Activated B cell treated with CpG ODN at 0.5 μM for 24 hours (primary cell): ENCODE measurements around the gene POU5F1. TPM values are rescaled to one million over a fixed set of nuclear protein-coding genes. Genes with fewer than 3 reads are reported as not detected.
"Not testable (repeated sequence)": the region's sequence is repeated elsewhere in the genome, so short reads cannot be mapped to it uniquely, and the experiment has no call there.

Experiments used
- ATAC-seq: fragments of 200-7000 bp; cut with Tn5 transposase; one replicate; pipeline ENCODE4 v1.10.0; 2021; ENCODE audit warnings: low read depth, mild to moderate bottlenecking, moderate library complexity
- CTCF ChIA-PET: fragments of 350-600 bp; sonication (Branson Sonifier 250); formaldehyde crosslinking; loops from one replicate; lab custom pipeline; 2021; ENCODE audit warnings: antibody characterized with exemption; lab: Charles Lee
- POLR2A ChIA-PET: fragments of 350-600 bp; sonication (Branson Sonifier 250); formaldehyde crosslinking; loops from one replicate; lab custom pipeline; 2021; ENCODE audit warnings: antibody characterized with exemption; lab: Charles Lee
- DNase-seq: peaks from one replicate; pipeline ENCODE4 v3.0.0; 2022
- H3K27ac Mint-ChIP-seq: one replicate; pipeline ENCODE4 v1.8.0; 2020; ENCODE audit warnings: mixed read lengths
- H3K27me3 Mint-ChIP-seq: one replicate; pipeline ENCODE4 v1.8.0; 2021; ENCODE audit warnings: mixed read lengths
- H3K36me3 Mint-ChIP-seq: one replicate; pipeline ENCODE4 v1.8.0; 2021; ENCODE audit warnings: low read depth, mixed read lengths
- H3K4me1 Mint-ChIP-seq: one replicate; pipeline ENCODE4 v1.8.0; 2021; ENCODE audit warnings: mixed read lengths
- H3K4me3 Mint-ChIP-seq: one replicate; pipeline ENCODE4 v1.8.0; 2020; ENCODE audit warnings: mild to moderate bottlenecking, mixed read lengths
- H3K9me3 Mint-ChIP-seq: one replicate; pipeline ENCODE4 v1.8.0; 2020; ENCODE audit warnings: mixed read lengths
- intact Hi-C: fragments of 100-400 bp; cut with micrococcal nuclease; formaldehyde crosslinking; loops from one replicate; pipeline ENCODE4 v1.15.1; 2024
- total RNA-seq: library from RNA; stranded (reverse); gene quantifications from 2 replicates; pipeline ENCODE4 v1.2.3, GENCODE V29; 2022
- TF ChIP-seq, protein P1 (sequence below): fragments of 200-600 bp; IDR thresholded peaks from one replicate; pipeline ENCODE4 v1.8.0; 2022; ENCODE audit warnings: antibody characterized with exemption, mild to moderate bottlenecking

The POU5F1 gene
- total RNA-seq, 1 donor from 2014 or later: 4.7 TPM

DNA sequence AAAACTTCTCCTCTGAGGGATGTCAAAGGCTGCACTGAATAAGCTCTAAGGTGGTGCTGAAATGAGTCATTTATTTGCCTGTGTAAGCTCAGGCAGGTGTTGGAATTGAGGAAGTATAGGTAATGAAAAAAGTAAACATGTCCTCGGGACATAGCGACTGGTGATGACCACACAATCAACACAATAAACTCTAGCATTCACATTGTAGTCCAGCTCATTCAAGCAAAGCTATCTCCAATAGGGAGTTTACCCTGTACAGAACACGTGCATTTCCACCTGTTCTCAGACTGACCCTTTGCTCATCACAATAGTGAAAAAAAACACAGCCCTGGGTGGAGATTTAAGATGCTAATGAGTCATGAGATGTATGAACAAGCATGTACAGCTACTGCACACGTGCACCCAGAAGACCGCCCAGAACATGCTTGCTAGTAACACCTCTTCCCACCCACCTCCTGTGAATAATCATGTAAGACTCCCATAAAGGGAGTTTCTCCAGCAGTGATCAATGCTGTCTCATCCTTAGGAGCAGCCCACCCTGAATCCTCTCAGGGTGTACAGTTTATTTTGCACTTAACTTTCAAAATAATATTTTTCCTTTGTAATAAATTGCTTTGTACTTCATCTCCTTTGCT, 33.0 kb upstream of the POU5F1 start:
- Mint-ChIP-seq H3K27ac (peak overlapping the region; percentile 94), H3K9me3 (no peaks in the 10 kb centered on the region), H3K36me3 (peaks cover 3% of the 10 kb centered on the region), H3K4me3 (peak overlapping the region; percentile 89), H3K4me1 (peaks cover 55% of the 10 kb centered on the region), H3K27me3 (no peaks in the 10 kb centered on the region)
- POLR2A ChIA-PET: interaction anchor here (0.5 to 2.1 kb wide), 19 partner anchors 19 to 768 kb away, joined by 3 to 29 read pairs (median 3); partner anchors contain the start of genes DXO, HLA-B, NELFE and SKIC2
- TF ChIP-seq, protein P1, sequence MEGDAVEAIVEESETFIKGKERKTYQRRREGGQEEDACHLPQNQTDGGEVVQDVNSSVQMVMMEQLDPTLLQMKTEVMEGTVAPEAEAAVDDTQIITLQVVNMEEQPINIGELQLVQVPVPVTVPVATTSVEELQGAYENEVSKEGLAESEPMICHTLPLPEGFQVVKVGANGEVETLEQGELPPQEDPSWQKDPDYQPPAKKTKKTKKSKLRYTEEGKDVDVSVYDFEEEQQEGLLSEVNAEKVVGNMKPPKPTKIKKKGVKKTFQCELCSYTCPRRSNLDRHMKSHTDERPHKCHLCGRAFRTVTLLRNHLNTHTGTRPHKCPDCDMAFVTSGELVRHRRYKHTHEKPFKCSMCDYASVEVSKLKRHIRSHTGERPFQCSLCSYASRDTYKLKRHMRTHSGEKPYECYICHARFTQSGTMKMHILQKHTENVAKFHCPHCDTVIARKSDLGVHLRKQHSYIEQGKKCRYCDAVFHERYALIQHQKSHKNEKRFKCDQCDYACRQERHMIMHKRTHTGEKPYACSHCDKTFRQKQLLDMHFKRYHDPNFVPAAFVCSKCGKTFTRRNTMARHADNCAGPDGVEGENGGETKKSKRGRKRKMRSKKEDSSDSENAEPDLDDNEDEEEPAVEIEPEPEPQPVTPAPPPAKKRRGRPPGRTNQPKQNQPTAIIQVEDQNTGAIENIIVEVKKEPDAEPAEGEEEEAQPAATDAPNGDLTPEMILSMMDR: no peak
- CTCF ChIA-PET: interaction anchor here (2.9 kb wide), 1 partner anchor 163 kb away, joined by 9 read pairs; no protein-coding TSS in a partner anchor
- ATAC-seq (peak; percentile 64), DNase-seq (no peak)
- intact Hi-C loops: loop anchor here (1.0 kb wide), 1 partner anchor 69 kb away; the partner anchor contains the start of gene HLA-C

DNA sequence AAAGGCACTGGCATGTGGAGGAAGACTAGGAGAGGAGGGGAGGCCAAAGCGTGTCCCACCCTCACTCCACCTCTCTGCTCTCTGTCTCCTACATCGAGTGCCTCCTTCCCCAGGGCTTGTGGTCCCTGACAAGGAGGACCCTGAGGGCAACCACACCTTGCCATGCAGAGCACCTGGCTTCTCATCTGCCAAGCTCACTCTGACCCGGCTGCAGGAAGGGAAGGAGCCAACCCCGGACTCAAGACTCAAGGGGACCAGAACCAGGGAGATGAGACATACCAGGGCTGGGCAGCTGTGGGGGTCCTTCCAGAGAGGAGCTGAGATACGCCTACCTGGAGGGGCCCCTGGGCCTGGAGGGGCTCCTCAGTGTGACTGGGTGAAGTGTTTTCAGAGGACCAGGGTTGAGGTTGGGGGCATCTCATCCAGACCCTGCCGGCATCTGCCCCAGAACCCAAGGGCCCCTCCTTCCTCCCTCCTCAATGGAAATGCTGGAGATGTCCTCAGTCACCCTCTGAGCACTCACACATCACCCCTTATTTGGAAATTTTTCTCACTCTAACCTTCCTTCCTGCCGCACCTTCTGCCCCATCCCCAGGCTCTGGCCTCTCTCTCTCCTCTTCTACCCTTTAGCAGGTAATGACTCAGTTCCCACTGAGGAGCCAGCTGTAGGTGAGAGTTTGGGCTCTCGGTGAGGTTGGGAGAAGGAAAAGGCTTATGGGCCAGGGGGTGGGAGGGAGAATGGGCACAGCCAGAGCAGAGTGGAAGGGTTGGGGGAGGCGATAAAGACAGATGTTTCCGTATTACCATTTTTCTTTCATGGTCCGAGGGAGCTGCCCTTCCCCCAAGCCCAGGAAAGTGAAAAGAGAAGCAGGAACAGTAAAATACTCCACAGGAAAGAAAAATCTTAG, 32.0 kb upstream of the POU5F1 start:
- ChIA-PET POLR2A (interaction anchor here (0.7 to 2.1 kb wide), 16 partner anchors 20 to 757 kb away, joined by 3 to 29 read pairs (median 3); partner anchors contain the start of genes HLA-B, NELFE and SKIC2), CTCF (interaction anchor here (2.9 kb wide), 1 partner anchor 164 kb away, joined by 9 read pairs; no protein-coding TSS in a partner anchor)
- ATAC-seq: no peak
- Mint-ChIP-seq H3K27ac (peak overlapping the region; percentile 94), H3K4me1 (peaks cover 55% of the 10 kb centered on the region), H3K9me3 (no peaks in the 10 kb centered on the region), H3K36me3 (peaks cover 8% of the 10 kb centered on the region), H3K4me3 (peak overlapping the region; percentile 89), H3K27me3 (no peaks in the 10 kb centered on the region)
- DNase-seq: no peak
- TF ChIP-seq, protein P1: no peak
- intact Hi-C loops: loop anchor here (1.0 kb wide), 1 partner anchor 70 kb away; the partner anchor contains the start of gene HLA-C

DNA sequence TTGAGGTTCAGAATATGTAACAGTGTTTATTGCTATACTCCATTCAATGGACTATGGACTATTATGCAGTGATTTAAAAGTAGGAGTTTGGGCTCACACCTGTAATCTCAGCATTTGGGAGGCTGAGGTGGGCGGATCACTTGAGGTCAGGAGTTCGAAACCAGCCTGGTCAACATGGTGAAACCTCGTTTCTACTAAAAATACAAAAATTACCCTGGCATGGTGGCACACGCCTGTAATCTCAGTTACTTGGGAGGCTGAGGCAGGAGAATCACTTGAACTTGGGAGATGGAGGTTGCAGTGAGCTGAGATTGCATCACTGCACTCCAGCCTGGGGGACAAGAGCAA, 28.6 kb upstream of the POU5F1 start:
- ChIA-PET CTCF (interaction anchor here (8.4 kb wide), 1 partner anchor 169 kb away, joined by 161 read pairs; no protein-coding TSS in a partner anchor), POLR2A (interaction anchor here (0.6 to 4.0 kb wide), 5 partner anchors 70 to 629 kb away, joined by 4 to 55 read pairs (median 19); no protein-coding TSS in a partner anchor)
- H3K27me3 Mint-ChIP-seq, H3K9me3 Mint-ChIP-seq, ATAC-seq, intact Hi-C loops, DNase-seq, H3K4me3 Mint-ChIP-seq: not testable (repeated sequence)
- Mint-ChIP-seq H3K27ac (peak overlapping the region; percentile 99), H3K36me3 (peaks cover 22% of the 10 kb centered on the region), H3K4me1 (peaks cover 60% of the 10 kb centered on the region)

DNA sequence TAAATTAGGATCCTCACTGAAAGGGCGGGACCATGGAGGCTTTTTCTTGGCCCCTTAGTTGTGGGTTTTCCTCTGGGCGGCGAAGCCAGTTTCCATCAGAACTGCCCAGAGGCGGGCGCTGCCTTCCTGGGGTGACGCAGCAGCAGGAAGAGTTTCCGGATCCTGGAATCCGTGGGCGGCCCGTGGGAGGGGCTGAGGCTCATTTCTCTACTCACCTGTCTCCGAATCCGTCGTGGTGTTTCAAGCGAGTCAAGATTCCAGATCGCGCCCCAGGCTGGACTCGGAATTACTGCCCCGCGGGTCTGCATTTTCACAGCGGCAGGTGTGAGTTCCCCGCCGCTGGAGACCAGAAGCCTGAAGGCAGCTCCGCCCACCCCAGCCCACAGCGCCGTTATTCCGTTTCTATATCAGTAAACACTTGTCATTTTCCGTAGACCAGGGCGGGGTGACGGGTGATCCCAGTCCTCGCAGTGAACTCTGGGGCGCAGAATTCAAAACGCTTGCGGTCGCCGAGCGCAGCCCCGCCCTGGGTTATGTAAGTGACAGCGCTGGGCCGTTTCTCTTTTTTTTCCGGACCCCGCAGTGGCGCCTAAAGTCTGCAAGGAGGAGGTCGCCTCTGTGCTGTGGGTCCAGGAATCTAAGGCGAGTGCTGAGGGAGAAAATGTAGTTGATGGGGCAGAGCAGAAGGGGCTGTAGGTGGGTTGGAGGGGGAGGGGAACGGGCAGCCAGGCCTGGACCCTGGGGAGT, 27.2 kb upstream of the POU5F1 start:
- Mint-ChIP-seq H3K9me3 (no peaks in the 10 kb centered on the region), H3K4me3 (peak overlapping the region; percentile 96), H3K36me3 (peaks cover 19% of the 10 kb centered on the region), H3K27ac (peak overlapping the region; percentile 99), H3K4me1 (peaks cover 49% of the 10 kb centered on the region), H3K27me3 (no peaks in the 10 kb centered on the region)
- POLR2A ChIA-PET: interaction anchor here (0.6 to 4.0 kb wide), 19 partner anchors 9 to 1136 kb away, joined by 3 to 55 read pairs (median 6); partner anchors contain the start of genes CCHCR1, HLA-B, POLR1H and TCF19
- intact Hi-C loops: loop anchor here (1.0 kb wide), 5 partner anchors 75 to 244 kb away; partner anchors contain the start of genes HLA-B and HLA-C
- ATAC-seq (peak; percentile 78), DNase-seq (peak; percentile 80)
- CTCF ChIA-PET: interaction anchor here (1.1 to 8.4 kb wide), 7 partner anchors 14 to 183 kb away, joined by 3 to 161 read pairs (median 3); no protein-coding TSS in a partner anchor
- TF ChIP-seq, protein P1: no peak

DNA sequence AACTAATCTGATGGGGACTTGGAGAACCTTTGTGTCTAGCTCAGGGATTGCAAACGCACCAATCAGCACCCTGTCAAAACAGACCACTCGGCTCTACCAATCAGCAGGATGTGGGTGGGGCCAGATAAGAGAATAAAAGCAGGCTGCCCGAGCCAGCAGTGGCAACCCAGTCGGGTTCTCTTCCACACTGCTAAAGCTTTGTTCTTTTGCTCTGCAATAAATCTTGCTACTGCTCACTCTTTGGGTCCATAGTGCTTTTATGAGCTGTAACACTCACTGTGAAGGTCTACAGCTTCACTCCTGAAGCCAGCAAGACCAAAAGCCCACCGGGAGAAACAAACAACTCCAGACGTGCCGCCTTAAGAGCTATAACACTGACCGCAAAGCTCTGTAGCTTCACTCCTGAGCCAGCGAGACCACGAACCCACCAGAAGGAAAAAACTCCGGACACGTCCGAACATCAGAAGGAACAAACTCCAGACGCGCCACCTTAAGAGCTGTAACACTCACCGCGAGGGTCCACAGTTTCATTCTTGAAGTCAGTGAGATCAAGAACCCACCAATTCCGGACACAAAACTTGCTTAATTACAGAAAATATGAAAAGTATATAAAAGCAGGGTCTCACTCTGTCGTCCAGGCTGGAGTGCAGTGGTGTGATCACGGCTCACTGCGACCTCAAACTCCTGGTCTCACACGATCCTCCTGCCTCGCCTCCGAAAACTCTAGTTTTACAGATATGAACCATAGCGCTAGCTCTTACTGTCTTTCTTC, 26.0 kb upstream of the POU5F1 start:
- intact Hi-C loops: loop anchor here (1.0 kb wide), 5 partner anchors 76 to 245 kb away; partner anchors contain the start of genes HLA-B and HLA-C
- not testable (repeated sequence) for DNase-seq, H3K9me3 Mint-ChIP-seq, H3K27me3 Mint-ChIP-seq, ATAC-seq
- Mint-ChIP-seq H3K4me1 (peaks cover 41% of the 10 kb centered on the region), H3K36me3 (peaks cover 19% of the 10 kb centered on the region), H3K27ac (peak overlapping the region; percentile 99), H3K4me3 (peak overlapping the region; percentile 96)
- ChIA-PET CTCF (interaction anchor here (0.6 to 8.4 kb wide), 10 partner anchors 9 to 184 kb away, joined by 3 to 161 read pairs (median 4); no protein-coding TSS in a partner anchor), POLR2A (interaction anchor here (0.5 to 4.0 kb wide), 16 partner anchors 9 to 581 kb away, joined by 3 to 55 read pairs (median 6); partner anchors contain the start of genes CCHCR1, HLA-B and TCF19)

DNA sequence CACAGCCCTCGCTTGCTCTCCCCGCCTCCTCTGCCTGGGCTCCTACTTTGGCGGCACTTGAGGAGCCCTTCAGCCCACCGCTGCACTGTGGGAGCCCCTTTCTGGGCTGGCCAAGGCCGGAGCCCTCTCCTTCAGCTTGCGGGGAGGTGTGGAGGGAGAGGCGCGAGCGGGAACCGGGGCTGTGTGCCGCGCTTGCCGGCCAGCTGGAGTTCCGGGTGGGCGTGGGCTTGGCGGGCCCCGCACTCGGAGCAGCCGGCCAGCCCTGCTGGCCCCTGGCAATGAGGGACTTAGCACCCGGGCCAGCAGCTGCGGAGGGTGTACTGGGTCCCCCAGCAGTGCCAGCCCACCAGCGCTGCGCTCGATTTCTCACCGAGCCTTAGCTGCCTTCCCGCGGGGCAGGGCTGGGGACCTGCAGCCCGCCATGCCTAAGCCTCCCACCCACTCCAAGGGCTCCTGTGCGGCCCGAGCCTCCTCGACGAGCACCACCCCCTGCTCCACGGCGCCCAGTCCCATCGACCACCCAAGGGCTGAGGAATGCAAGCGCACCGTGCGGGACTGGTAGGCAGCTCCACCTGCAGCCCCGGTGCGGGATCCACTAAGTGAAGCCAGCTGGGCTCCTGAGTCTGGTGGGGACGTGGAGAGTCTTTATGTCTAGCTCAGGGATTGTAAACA, 25.0 kb upstream of the POU5F1 start:
- intact Hi-C loops, ATAC-seq, H3K4me3 Mint-ChIP-seq, H3K27ac Mint-ChIP-seq, H3K9me3 Mint-ChIP-seq, H3K27me3 Mint-ChIP-seq, DNase-seq: not testable (repeated sequence)
- Mint-ChIP-seq H3K36me3 (peaks cover 19% of the 10 kb centered on the region), H3K4me1 (peaks cover 38% of the 10 kb centered on the region)
- ChIA-PET POLR2A (interaction anchor here (3.8 to 4.0 kb wide), 2 partner anchors 159 to 171 kb away, joined by 44 to 55 read pairs; no protein-coding TSS in a partner anchor), CTCF (interaction anchor here (1.3 to 8.4 kb wide), 2 partner anchors 8 to 173 kb away, joined by 4 to 161 read pairs; no protein-coding TSS in a partner anchor)
